Retina (tissue), 1 donor: ENCODE results near the gene TRMT2A.

Experiments used
- DNase-seq: peaks from one replicate; pipeline ENCODE4 v3.0.0-alpha.2; 2016

The TRMT2A gene

DNA sequence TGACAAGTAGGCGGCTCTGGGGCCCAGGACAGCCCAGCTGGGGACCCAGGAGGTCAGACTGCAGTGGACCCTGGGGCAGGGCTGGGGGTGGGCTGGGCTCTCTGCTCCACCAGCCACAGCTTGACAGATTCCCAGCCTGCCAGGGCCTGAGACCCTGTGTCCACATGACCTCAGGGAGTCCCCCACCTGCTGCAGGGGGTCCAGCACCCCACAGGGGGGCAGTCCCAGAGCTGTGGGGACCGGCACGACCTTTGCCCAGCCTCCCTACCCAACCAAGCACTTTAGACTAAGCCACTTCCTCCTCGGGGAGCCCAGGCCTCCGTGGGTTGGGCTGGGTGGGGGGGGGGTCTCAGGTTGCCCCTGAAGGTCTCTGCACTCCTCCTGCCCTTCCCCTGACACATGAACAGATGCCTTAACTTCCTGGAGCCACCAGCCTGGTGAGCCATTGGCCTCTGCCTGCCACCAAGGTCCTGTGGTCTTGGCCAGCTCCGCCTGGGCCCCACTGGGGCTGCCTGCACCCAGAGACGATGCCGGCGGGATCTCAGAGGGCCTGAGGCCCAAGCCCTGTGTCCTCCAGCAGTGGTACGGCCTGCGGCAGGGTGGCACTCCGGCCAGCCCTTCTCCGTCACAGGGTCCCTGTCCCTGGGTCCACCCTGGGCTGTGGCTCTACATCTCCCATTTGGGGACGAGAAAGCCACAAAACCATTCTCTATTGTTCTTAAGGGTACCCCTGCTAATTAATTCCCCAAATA lies 30.4 kb upstream of the TRMT2A start:
- no peak for DNase-seq

DNA sequence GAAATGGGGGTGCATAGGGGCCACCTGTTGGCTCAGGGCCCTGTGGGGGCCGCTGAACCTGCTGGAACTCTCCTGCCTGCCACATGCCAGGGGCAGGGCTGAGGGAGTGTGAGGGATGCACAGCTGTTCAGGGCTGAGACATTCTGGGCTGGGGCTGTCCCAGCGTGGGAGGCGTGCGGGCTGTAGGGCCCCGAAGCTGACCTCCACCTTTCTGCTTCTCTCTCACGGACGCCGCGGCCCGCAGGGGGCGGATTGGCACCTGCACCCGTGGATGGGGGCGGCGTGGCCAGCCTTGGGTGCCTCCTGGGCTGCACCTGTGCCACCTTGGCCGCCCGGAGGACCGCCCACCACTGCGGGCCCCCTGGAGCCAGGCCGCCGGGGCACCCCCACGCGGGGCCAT lies 29.8 kb upstream of the TRMT2A start:
- no peak for DNase-seq

DNA sequence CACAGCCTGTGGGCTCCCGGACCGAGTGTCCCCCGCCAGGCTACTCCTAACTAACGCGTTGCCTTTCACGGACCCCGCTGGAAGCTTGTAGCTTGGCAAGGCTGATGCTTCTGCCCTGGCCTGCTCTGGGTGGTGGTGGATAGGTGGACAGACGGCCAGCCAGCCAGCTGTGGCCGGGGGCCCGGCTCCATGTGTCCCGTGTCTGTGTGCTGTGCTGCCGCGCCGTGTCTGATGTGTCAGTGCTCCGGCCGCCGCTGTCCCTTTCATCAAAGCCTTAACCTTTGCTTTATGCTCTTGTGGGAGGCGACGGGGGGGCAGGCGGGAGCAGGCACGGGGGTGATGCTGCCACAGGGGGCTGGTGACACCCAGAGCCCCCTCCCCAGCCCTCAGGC lies 28.8 kb upstream of the TRMT2A start:
- DNase-seq = no peak

DNA sequence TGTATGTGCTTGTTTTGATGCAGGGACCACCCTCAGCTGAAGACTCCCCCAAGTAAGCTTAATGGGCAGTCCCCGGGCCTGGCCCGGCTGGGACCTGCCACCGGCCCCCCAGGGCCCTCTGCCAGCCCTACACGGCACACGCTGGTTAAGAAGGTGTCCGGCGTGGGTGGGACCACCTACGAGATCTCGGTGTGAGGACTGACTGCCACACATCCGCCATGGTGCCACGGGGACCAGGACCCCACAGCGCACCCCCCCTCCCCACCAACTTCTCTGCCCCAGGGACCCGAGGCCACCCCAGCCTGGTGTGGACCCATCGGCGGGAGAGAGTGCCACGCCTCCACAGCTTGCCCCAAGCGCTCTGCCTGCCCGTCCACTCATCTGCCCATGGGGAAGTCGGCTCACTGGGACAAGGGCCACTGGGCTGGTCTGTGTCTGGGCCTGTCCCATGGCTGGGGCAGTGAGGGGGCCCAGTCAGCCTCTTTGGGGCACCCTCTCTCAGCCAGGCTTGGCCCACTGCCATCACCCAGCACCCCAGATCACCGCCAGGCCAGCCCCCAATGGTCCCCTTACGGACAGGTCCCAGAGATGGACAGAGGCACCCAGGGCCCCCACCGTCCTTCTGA lies 28.3 kb upstream of the TRMT2A start:
- DNase-seq = no peak

- DNase-seq = no peak
Observed at GRCh38 chr22:20143883-20144665, 27.0 kb upstream of the TRMT2A start.

- DNase-seq = no peak
Observed at GRCh38 chr22:20142711-20143621, 25.9 kb upstream of the TRMT2A start.

- DNase-seq = no peak
Observed at GRCh38 chr22:20141186-20142077, 24.4 kb upstream of the TRMT2A start.

DNA sequence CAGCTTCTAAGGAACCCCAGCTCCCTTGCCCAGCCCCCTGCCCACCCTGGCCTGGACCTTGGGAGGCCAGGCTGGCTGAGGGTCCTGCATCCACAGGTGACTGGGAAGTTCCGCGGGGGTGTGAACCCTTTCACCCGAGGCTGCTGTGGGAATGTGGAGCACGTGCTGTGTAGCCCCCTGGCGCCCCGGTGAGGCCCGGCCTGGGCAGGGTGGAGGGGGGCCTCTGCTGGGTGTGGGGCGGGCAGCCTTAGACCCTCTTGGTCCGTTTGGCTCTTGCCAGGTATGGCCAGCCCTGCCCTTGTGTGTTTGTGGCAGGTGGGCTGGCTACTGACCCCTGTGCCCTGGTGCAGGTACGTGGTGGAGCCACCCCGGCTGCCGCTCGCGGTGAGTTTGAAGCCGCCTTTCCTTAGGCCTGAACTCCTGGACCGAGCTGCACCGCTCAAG lies 23.5 kb upstream of the TRMT2A start:
- DNase-seq = no peak

DNA sequence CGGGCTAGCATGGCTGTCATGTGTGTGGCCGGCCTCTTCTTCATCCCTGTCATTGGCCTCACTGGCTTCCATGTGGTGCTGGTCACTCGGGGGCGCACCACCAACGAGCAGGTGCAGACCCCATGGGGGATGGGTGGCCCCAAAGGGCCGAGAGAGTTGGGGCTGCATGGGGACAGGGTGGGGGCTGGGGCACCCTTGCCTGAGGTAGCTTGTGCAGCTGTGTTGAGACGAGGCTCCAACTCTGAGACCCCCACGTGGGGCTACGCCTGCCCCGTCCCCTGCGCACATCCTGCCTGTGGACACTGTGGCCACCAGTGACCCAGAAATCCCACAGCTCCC lies 23.1 kb upstream of the TRMT2A start:
- no peak for DNase-seq

GRCh38 chr22:20139391-20140106 lies 22.5 kb upstream of the TRMT2A start:
- no peak for DNase-seq

- DNase-seq = no peak
Observed at GRCh38 chr22:20138868-20139267, 21.8 kb upstream of the TRMT2A start.

DNA sequence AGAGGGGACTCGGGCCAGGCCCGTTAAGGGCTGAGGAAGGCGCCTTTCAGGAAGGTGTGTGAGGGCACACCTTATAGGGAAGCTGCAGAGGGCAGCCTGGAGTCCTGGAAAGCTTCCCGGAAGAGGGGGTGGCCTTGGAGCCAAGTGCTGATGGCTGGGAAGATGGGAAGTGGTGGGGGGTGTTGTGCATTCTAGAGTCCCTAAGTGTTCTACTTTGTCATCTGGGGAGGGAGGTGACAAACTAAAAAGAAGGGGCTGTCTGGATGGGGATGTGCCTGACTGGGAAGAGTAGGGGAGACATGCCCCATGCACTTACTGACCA lies 21.4 kb upstream of the TRMT2A start:
- DNase-seq = no peak

GRCh38 chr22:20137671-20138416 lies 20.8 kb upstream of the TRMT2A start:
- DNase-seq = no peak

DNA sequence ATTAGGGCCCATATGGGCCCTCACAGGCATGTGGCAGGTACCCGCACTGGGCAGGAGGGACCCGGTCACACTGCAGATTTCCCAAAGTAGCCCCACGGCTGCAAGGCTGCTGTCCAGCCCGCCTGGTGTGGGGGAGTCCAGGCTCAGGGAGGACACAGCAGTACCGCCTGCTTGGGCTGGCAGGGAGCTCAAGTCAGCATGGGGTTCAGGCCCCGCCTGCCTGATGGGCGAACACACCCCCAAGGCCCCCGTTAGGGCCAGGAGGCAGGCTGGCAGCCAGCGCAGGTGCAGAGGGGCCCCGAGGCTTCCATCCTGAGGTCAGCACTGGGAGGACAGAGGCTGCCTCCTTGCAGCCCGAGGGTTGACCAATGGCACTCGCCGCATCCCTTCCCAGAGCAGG lies 20.1 kb upstream of the TRMT2A start:
- no peak for DNase-seq

GRCh38 chr22:20136603-20136873 lies 19.5 kb upstream of the TRMT2A start:
- DNase-seq = no peak

GRCh38 chr22:20135806-20136602 lies 19.0 kb upstream of the TRMT2A start:
- no peak for DNase-seq

DNA sequence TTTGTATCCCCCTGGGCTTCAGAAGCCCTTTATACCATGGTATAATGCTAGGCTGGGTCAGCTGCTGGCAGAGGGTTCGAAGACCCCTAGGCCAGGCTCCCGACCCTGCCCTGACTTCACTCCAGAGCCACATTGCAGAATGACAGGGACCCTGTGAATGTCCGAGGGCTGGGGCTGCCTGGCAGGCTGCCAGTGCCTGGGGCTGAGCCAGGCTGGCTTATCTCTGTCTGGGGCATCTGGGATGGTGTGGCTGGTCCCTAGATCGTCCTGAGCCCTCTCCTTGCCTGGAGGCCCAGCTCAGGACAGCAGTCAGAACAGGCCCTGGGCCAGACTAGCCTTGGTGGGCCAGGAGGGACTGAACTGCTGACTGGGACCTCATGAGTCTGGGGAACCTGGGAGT lies 18.2 kb upstream of the TRMT2A start:
- DNase-seq = no peak

DNA sequence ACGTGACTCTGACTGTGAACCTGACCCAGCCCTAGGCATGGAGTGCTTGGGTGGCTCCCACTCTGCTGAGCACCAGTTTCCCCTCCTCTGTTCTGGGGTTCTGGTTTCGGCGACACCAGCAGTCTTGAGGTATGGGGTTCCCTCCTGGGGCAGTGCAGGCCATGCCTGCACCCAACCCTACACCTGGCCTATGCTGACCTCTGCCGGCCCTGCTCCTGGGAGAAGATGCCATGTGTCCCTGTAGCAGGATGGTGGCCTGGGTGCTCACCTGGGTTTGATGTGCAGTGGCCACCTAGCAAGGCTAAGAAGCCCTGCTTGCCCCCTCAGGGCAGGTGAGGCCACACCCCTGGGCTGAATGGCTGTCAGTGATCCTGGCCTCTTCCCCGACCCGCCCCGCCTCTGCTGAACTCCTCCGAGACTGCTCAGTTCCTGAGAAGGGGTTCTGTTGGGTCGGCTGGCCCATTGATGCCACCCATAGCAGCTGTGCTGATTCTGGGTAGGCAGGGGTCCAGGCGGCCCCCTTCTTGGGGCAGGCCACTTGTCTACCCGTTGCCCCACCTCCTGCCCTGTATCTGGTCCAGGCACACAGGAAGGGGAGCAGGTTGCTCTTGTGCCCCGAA lies 17.0 kb upstream of the TRMT2A start:
- no peak for DNase-seq

DNA sequence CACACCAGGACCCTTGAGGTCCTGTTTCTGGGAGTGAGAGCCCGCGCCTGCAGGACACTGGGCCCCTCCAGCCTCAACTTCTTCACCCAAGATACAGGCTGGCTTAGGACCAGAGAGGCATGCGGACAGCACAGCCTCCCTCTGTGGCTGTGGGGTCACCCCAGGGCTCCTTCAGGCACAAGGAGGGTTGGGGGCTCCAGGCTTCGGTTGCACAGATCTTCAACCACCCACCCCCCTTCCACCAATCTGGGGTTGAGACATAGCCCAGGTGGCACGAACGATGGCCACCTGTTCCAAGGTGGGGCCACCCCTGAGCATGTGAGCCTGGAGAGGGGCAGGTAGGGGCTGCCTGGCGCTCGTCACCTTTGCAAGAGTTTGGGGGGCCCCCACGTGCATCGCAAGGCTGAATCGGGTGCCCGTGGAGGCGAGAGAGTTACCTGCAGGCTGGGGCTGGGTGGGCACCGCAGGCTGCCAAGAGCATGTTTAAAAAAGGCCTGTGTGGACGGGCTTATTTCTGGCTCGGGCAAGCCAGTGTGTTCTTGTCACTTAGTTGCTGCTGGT lies 15.7 kb upstream of the TRMT2A start:
- no peak for DNase-seq
